ENCODE data around the gene GPS1. TPM values are rescaled to one million over a fixed set of nuclear protein-coding genes. Genes with fewer than 3 reads are reported as not detected.
A peak's percentile ranks its signal among the peaks of the same experiment; 100 is the strongest.

Gene GPS1
- total and polyA plus RNA-seq, 2 donors (not counting 1 experiment from before 2014, with no cell fraction given) = 80.5 to 124 TPM

GRCh38 chr17:82050152-82050760, 1.4 kb upstream of the GPS1 start:
- Histone ChIP-seq H3K9me3 (ENCODE audit: control extremely low read depth in 1 of 3, control insufficient read depth in 2 of 3, insufficient read depth in 1 of 3, low read length in 2 of 3) (no peaks in the 10 kb centered on the region), H3K27ac (ENCODE audit: low read length in 2 of 2) (no peak overlapping the region), H3K4me2 (replicated peaks; ENCODE audit: low read depth, low read length, poor library complexity, severe bottlenecking) (peak overlapping the region; percentile 90), H3K4me1 (ENCODE audit: control insufficient read depth in 2 of 2, insufficient read depth in 2 of 2, low read length in 2 of 2) (peaks cover 20 to 34% of the 10 kb centered on the region in 2 donors), H3K4me3 (ENCODE audit: control extremely low read depth in 1 of 5, extremely low read depth in 1 of 5, insufficient read depth in 1 of 5, low read depth in 2 of 5, low read length in 4 of 5) (no peak overlapping the region), H3K9ac (ENCODE audit: low read length) (no peak overlapping the region), H4K20me1 (ENCODE audit: control insufficient read depth, insufficient read depth, low read length, poor library complexity, severe bottlenecking) (peaks cover 19% of the 10 kb centered on the region), H2AFZ (ENCODE audit: insufficient read depth, low read depth, low read length, poor library complexity, severe bottlenecking) (no peak overlapping the region), H3K79me2 (ENCODE audit: control insufficient read depth, insufficient read depth, low read length) (peaks cover 29% of the 10 kb centered on the region), H3K36me3 (replicated peaks in 1 of 2; ENCODE audit: control extremely low read depth in 1 of 2, control insufficient read depth in 1 of 2, extremely low read depth in 1 of 2, insufficient read depth in 2 of 2, low read length in 1 of 2) (peaks cover 0 to 19% of the 10 kb centered on the region in 2 experiments), H3K27me3 (replicated peaks in 1 of 4; ENCODE audit: control extremely low read depth in 1 of 4, control insufficient read depth in 3 of 4, insufficient read depth in 4 of 4, low read length in 3 of 4) (no peaks in the 10 kb centered on the region)
- ChIA-PET POLR2A (interaction anchor here (0.8 kb wide), 1 partner anchor 16 kb away, joined by 3 read pairs; the partner anchor contains the start of gene DUS1L), CTCF (interaction anchor here (1.0 to 1.7 kb wide), 2 partner anchors 12 to 20 kb away, joined by 3 to 6 read pairs; partner anchors contain the start of gene DCXR)
- ATAC-seq (ENCODE audit: low read depth) (no peak), DNase-seq (no peak)
- H3K9me3 Mint-ChIP-seq (ENCODE audit: insufficient read depth) = no peaks in the 10 kb centered on the region
- intact Hi-C loops (cut with micrococcal nuclease) = loop anchor here (2.0 kb wide), 1 partner anchor 27 kb away; the partner anchor contains the start of genes CENPX and LRRC45
- TF ChIP-seq, protein P1, sequence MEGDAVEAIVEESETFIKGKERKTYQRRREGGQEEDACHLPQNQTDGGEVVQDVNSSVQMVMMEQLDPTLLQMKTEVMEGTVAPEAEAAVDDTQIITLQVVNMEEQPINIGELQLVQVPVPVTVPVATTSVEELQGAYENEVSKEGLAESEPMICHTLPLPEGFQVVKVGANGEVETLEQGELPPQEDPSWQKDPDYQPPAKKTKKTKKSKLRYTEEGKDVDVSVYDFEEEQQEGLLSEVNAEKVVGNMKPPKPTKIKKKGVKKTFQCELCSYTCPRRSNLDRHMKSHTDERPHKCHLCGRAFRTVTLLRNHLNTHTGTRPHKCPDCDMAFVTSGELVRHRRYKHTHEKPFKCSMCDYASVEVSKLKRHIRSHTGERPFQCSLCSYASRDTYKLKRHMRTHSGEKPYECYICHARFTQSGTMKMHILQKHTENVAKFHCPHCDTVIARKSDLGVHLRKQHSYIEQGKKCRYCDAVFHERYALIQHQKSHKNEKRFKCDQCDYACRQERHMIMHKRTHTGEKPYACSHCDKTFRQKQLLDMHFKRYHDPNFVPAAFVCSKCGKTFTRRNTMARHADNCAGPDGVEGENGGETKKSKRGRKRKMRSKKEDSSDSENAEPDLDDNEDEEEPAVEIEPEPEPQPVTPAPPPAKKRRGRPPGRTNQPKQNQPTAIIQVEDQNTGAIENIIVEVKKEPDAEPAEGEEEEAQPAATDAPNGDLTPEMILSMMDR (IDR thresholded peaks at IDR 0.05) = no peak
- no peak for TF ChIP-seq EZH2 (IDR thresholded peaks at IDR 0.05; ENCODE audit: borderline replicate concordance, insufficient read depth, low read depth, low read length, poor library complexity, severe bottlenecking)
- H3K4me1 Mint-ChIP-seq = peaks cover 14% of the 10 kb centered on the region
- H3K27ac Mint-ChIP-seq = peak overlapping the region; percentile 86
- H3K27me3 Mint-ChIP-seq = no peaks in the 10 kb centered on the region
- peak overlapping the region; percentile 84 for H3K4me3 Mint-ChIP-seq
- 95% methylated on average over 28 of the region's 28 CpGs for WGBS (ENCODE audit: insufficient coverage)
